SK-N-SH treated with all-trans-retinoic acid at 6 μM for 48 hours (cell line): ENCODE results near the gene MT2A.

Experiments
- ARNTL ChIP-seq: fragments of 450-650 bp; formaldehyde crosslinking; IDR thresholded peaks from 2 replicates; pipeline ENCODE4 v1.5.0; 2020; ENCODE audit warnings: low read depth, mild to moderate bottlenecking, moderate library complexity, borderline replicate concordance
- GLIS3 ChIP-seq: fragments of 250-450 bp; sonication (Bioruptor Pico); IDR thresholded peaks from 2 replicates; pipeline ENCODE4 v1.5.0; 2020; ENCODE audit warnings: mild to moderate bottlenecking, moderate library complexity
- ZFP3 ChIP-seq: fragments of 250-450 bp; sonication (Bioruptor Pico); IDR thresholded peaks from 2 replicates; pipeline ENCODE4 v1.5.0; 2020; ENCODE audit warnings: mild to moderate bottlenecking, moderate library complexity
- ZNF565 ChIP-seq: fragments of 450-650 bp; formaldehyde crosslinking; conservative IDR thresholded peaks from 2 replicates; pipeline ENCODE4 v1.5.0; 2020; ENCODE audit warnings: low read depth, mild to moderate bottlenecking, moderate library complexity
- ZNF8 ChIP-seq: fragments of 450-650 bp; formaldehyde crosslinking; IDR thresholded peaks from 2 replicates; pipeline ENCODE4 v1.5.0; 2020; ENCODE audit warnings: mild to moderate bottlenecking, moderate library complexity
- TF ChIP-seq, protein P1 (sequence below): fragments of 250-450 bp; sonication (Bioruptor Pico); IDR thresholded peaks from 2 replicates; pipeline ENCODE4 v1.8.0; 2021; ENCODE audit warnings: low read depth, mild to moderate bottlenecking, moderate library complexity, borderline replicate concordance

DNA sequence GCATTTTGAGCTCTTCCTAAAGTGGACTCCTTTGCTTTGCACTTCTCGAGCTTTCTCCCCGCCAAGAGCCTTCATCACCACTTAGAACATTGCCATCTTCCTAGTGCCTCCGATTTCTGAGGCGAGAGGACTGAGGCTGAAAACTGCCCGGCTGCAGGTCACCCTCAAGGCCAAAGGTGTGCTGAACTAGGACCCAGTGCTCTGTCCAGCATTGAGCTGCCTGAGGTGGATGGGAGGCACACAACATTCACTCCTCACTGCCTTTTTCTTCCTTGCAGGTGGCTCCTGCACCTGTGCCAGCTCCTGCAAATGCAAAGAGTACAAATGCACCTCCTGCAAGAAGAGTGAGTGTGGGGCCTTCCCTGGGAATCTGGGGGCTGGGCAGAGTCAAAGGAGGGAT is 35.4 kb downstream of the MT2A start:
- TF ChIP-seq ZFP3 (CRISPR knock-in tag) (no peak), ZNF8 (CRISPR knock-in tag) (no peak), ARNTL (CRISPR knock-in tag) (no peak), ZNF565 (no peak), GLIS3 (no peak)
- TF ChIP-seq, protein P1, sequence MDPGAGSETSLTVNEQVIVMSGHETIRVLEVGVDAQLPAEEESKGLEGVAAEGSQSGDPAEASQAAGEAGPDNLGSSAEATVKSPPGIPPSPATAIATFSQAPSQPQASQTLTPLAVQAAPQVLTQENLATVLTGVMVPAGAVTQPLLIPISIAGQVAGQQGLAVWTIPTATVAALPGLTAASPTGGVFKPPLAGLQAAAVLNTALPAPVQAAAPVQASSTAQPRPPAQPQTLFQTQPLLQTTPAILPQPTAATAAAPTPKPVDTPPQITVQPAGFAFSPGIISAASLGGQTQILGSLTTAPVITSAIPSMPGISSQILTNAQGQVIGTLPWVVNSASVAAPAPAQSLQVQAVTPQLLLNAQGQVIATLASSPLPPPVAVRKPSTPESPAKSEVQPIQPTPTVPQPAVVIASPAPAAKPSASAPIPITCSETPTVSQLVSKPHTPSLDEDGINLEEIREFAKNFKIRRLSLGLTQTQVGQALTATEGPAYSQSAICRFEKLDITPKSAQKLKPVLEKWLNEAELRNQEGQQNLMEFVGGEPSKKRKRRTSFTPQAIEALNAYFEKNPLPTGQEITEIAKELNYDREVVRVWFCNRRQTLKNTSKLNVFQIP: no peak
